Natural killer cell (primary cell): ENCODE results near the gene MAN1A2. TPM values are rescaled to one million over a fixed set of nuclear protein-coding genes. Genes with fewer than 3 reads are reported as not detected.

Experiments
- ATAC-seq, 3 donors: fragments of 150-1000 bp in 2 of 3; fragments of 200-7000 bp in 1 of 3; cut with Tn5 transposase; 1 replicate in 1 of 3; 2 replicates in 2 of 3; pipeline ENCODE4 v1.10.0; 2021; ENCODE audit warnings: mild to moderate bottlenecking in 2 of 3, moderate library complexity in 2 of 3
- DNase-seq, 2 donors: peaks; one replicate each; pipeline versions ENCODE4 v3.0.0 to v3.0.0-alpha.2; 2013 to 2021; ENCODE audit warnings: mixed read lengths in 1 of 2
- H3K27ac ChIP-seq: one replicate; pipeline ENCODE4 v1.5.1; 2013; ENCODE audit warnings: mild to moderate bottlenecking, low read length
- H3K27me3 ChIP-seq: one replicate; pipeline ENCODE4 v1.6.1; 2013; ENCODE audit warnings: low read length; ENCODE audit not compliant: control insufficient read depth, insufficient read depth
- H3K36me3 ChIP-seq: one replicate; pipeline ENCODE4 v1.6.1; 2013; ENCODE audit warnings: low read length; ENCODE audit not compliant: control insufficient read depth, insufficient read depth
- H3K4me1 ChIP-seq: one replicate; pipeline ENCODE4 v1.6.1; 2013; ENCODE audit warnings: low read length; ENCODE audit not compliant: control insufficient read depth, insufficient read depth
- H3K4me3 ChIP-seq: one replicate; pipeline ENCODE4 v1.5.1; 2013; ENCODE audit warnings: low read length
- H3K9me3 ChIP-seq: one replicate; pipeline ENCODE4 v1.6.1; 2013; ENCODE audit warnings: low read length; ENCODE audit not compliant: control insufficient read depth, insufficient read depth
- H3K27ac Mint-ChIP-seq, 2 donors: one replicate each; pipeline ENCODE4 v1.8.0; 2022; ENCODE audit warnings: mild to moderate bottlenecking in 2 of 2, mixed read lengths in 2 of 2, moderate library complexity in 1 of 2
- H3K27me3 Mint-ChIP-seq, 2 donors: one replicate each; pipeline ENCODE4 v1.8.0; 2022; ENCODE audit warnings: low read depth in 2 of 2, mixed read lengths in 2 of 2
- H3K36me3 Mint-ChIP-seq: one replicate; pipeline ENCODE4 v1.8.0; 2022; ENCODE audit warnings: mixed read lengths
- H3K4me1 Mint-ChIP-seq, 2 donors: one replicate each; pipeline ENCODE4 v1.8.0; 2022; ENCODE audit warnings: mixed read lengths in 2 of 2
- H3K4me3 Mint-ChIP-seq: one replicate; pipeline ENCODE4 v1.8.0; 2022; ENCODE audit warnings: mild to moderate bottlenecking, moderate library complexity, mixed read lengths
- H3K9me3 Mint-ChIP-seq, 2 donors: one replicate each; pipeline ENCODE4 v1.8.0; 2022; ENCODE audit warnings: mixed read lengths in 2 of 2
- WGBS: methylation state at CpG from one replicate; pipeline ENCODE4 v1.1.7; 2013; ENCODE audit warnings: missing lambda C conversion rate; ENCODE audit not compliant: insufficient coverage; 5-methylcytosine and 5-hydroxymethylcytosine counted together
- intact Hi-C: fragments of 100-400 bp; cut with micrococcal nuclease; formaldehyde crosslinking; loops from one replicate; pipeline ENCODE4 v1.14.2; 2022
- total RNA-seq, 4 donors: library from RNA; stranded (reverse); fragments of 120-200 nt in 1 of 4; gene quantifications; one replicate each; pipeline versions ENCODE4 v1.2.3 to v1.2.4, GENCODE V29; 2013 to 2022
- TF ChIP-seq, protein P1 (sequence below): fragments of 200-600 bp; IDR thresholded peaks from one replicate; pipeline ENCODE4 v1.8.0; 2022; ENCODE audit warnings: antibody characterized with exemption

The MAN1A2 gene
- total RNA-seq, 3 donors from 2014 or later (not counting 1 experiment from before 2014, with no cell fraction given), result 75.5 to 90.0 (median 87.1) TPM

DNA sequence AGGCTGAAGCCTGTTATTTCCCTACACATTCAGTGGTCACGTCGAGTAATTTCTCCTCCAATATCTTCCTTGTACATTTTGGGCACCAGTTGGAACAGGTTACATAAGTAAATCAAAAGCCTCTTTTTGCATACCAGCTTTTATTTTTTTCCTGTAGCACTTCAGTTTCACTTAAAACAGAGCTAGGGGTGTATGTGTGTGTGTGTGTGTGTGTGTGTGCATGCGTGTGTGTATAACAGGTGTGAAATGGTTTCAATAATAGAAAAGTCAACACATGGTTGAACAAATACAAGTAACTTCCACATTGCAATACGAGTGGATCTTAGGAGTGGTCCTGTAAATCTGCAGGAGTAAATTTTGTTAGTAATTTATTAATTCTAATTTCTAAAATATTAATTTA, 3.0 kb upstream of the MAN1A2 start:
- no peak for ATAC-seq
- Histone ChIP-seq H3K4me3 (no peak overlapping the region), H3K4me1 (peaks cover 11% of the 10 kb centered on the region), H3K9me3 (no peaks in the 10 kb centered on the region), H3K36me3 (no peaks in the 10 kb centered on the region), H3K27me3 (no peaks in the 10 kb centered on the region), H3K27ac (no peak overlapping the region)
- 95% methylated on average over 2 of the region's 4 CpGs for WGBS
- Mint-ChIP-seq H3K27ac (no peak overlapping the region), H3K4me1 (peaks cover 35% of the 10 kb centered on the region in 2 donors), H3K9me3 (no peaks in the 10 kb centered on the region), H3K4me3 (no peak overlapping the region), H3K27me3 (peaks cover 4 to 14% of the 10 kb centered on the region in 2 donors), H3K36me3 (no peaks in the 10 kb centered on the region)
- DNase-seq, result no peak
- TF ChIP-seq, protein P1, sequence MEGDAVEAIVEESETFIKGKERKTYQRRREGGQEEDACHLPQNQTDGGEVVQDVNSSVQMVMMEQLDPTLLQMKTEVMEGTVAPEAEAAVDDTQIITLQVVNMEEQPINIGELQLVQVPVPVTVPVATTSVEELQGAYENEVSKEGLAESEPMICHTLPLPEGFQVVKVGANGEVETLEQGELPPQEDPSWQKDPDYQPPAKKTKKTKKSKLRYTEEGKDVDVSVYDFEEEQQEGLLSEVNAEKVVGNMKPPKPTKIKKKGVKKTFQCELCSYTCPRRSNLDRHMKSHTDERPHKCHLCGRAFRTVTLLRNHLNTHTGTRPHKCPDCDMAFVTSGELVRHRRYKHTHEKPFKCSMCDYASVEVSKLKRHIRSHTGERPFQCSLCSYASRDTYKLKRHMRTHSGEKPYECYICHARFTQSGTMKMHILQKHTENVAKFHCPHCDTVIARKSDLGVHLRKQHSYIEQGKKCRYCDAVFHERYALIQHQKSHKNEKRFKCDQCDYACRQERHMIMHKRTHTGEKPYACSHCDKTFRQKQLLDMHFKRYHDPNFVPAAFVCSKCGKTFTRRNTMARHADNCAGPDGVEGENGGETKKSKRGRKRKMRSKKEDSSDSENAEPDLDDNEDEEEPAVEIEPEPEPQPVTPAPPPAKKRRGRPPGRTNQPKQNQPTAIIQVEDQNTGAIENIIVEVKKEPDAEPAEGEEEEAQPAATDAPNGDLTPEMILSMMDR, result no peak
- intact Hi-C loops, result no loop called here

DNA sequence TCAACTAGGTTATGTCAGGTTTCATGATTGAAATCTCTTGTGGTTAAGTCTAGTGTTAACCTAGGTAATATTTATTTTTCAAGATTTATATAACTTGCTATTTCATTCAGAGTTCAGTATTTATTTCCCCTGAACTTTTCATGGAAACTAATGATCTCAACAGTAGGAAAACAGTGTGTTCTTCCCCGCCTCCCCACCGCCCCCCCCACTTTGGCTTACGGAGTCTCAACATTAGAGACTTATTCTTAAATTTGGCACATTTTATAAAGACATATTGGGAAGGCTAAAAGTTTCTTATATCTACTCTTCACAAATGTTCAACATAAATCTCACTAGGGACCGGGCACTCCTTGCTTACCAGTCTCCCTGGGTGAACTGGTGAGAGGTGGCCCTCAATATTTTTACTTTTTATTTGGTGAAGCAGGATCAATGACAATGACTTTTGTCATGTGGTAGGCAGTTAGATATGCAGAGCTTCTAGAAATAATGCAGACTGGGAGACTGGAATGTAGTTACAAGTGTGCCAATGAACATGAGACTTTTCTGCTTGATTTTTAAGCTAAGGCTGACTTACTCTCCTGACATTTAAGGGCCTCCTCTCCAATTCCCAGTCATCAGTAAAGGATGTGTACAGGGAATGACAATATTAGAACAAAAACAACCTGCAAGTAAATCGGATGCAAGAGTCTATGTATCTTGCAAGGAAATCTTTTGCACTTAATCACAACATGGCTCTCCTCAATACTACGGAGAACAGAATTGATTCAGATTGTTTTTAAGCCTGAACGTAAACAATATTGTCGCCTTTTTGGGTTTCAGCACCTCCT, 1.7 kb upstream of the MAN1A2 start:
- intact Hi-C loops, result loop anchor here (5.0 kb wide), 1 partner anchor 242 kb away; the partner anchor contains the start of gene TENT5C
- H3K4me1 Mint-ChIP-seq, result peaks cover 41 to 43% of the 10 kb centered on the region in 2 donors
- DNase-seq, result no peak

DNA sequence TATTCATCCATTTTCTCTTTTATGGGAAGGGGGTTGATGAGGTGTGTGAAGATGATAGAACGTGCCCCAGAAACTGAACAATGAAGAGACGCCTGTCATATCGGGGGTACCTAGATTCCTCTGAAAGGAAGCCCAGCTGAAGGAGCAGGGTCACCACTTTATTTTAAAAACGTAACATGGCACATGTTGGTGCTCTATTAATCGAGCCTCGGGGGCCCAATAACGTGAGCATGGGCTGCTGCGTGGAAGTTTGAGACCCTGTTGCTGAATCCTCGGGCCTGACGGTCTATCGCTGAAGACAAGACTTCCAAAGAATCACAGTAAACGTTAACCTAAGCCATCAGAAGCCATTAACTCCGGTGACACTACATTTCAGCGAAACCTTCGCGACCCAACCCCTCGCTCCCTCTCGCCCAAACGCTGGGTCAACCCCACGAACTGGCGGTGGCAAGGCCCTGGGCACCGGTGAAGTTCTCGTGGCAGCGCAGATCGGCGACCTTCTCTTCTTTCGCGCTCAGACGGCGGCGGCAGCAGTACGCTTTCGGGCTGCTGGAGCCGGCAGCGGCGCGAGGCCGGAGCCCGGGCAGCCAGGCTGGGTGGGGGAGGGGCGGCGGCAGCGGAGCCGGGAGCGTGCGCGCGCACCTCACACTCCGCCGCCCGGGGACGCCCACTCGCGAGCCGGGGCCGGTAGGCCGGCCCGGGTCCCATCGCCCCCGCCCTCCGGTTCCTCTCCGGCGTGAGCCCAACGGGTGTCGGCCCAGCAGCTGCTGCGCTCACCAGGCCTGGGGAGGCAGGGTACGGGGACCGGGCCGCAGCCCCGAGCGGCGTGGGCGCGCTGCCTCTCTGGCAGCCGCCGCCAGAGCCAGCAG, 838 bp upstream of the MAN1A2 start:
- peak overlapping the region; percentile 96 for H3K4me3 Mint-ChIP-seq
- no peaks in the 10 kb centered on the region for H3K36me3 Mint-ChIP-seq
- intact Hi-C loops, result loop anchor here (5.0 kb wide), 1 partner anchor 241 kb away; the partner anchor contains the start of gene TENT5C
- H3K4me1 Mint-ChIP-seq, result peaks cover 47 to 48% of the 10 kb centered on the region in 2 donors
- Histone ChIP-seq H3K36me3 (no peaks in the 10 kb centered on the region), H3K27me3 (no peaks in the 10 kb centered on the region), H3K4me1 (peaks cover 11% of the 10 kb centered on the region), H3K4me3 (peak overlapping the region; percentile 86), H3K27ac (peak overlapping the region; percentile 98), H3K9me3 (no peaks in the 10 kb centered on the region)
- DNase-seq (peak; percentile 87 to 90), ATAC-seq (peak; percentile 80 to 87 (median 83))
- WGBS, result under 1% methylated on average over 75 of the region's 75 CpGs
- peaks cover 0 to under 1% of the 10 kb centered on the region in 2 donors for H3K27me3 Mint-ChIP-seq
- H3K27ac Mint-ChIP-seq, result peak overlapping the region; percentile 91 to 94
- TF ChIP-seq, protein P1, result no peak
- no peaks in the 10 kb centered on the region for H3K9me3 Mint-ChIP-seq

More for the DNA sequence above, 1.7 kb upstream of the MAN1A2 start:
- H3K36me3 ChIP-seq, result no peaks in the 10 kb centered on the region
- H3K4me1 ChIP-seq, result peaks cover 11% of the 10 kb centered on the region
- WGBS, result 51% methylated on average over 6 of the region's 8 CpGs
- H3K27me3 Mint-ChIP-seq, result peaks cover 4 to 7% of the 10 kb centered on the region in 2 donors
- H3K27ac Mint-ChIP-seq, result peak overlapping the region; percentile 91 to 94
- peak overlapping the region; percentile 98 for H3K27ac ChIP-seq
- peak overlapping the region; percentile 88 for H3K4me3 Mint-ChIP-seq
- TF ChIP-seq, protein P1, result no peak
- no peaks in the 10 kb centered on the region for H3K36me3 Mint-ChIP-seq
- no peak for ATAC-seq
- no peaks in the 10 kb centered on the region for H3K9me3 Mint-ChIP-seq
- H3K9me3 ChIP-seq, result no peaks in the 10 kb centered on the region
- peak overlapping the region; percentile 86 for H3K4me3 ChIP-seq
- H3K27me3 ChIP-seq, result no peaks in the 10 kb centered on the region
